Activated T-cell treated with anti-CD3 and anti-CD28 coated beads, Interleukin-2, amount 50 U/mL, for 72 hours (primary cell): ENCODE results near the gene VPS35L. TPM values are rescaled to one million over a fixed set of nuclear protein-coding genes. Genes with fewer than 3 reads are reported as not detected.
A peak's percentile ranks its signal among the peaks of the same experiment; 100 is the strongest.

ENCODE experiments used
- ATAC-seq, 2 donors: fragments of 150-1000 bp; cut with Tn5 transposase; replicated peaks in 1 of 2; 2 replicates each; pipeline ENCODE4 v1.10.0; 2021; ENCODE audit warnings: moderate library complexity in 2 of 2, mild to moderate bottlenecking in 1 of 2
- DNase-seq, 2 donors: peaks; one replicate each; pipeline ENCODE4 v3.0.0; 2021 to 2022; ENCODE audit warnings: mixed read lengths in 1 of 2
- H3K27ac Mint-ChIP-seq: one replicate; pipeline ENCODE4 v1.8.0; 2022; ENCODE audit warnings: mild to moderate bottlenecking, moderate library complexity, mixed read lengths
- H3K27me3 Mint-ChIP-seq: one replicate; pipeline ENCODE4 v1.8.0; 2022; ENCODE audit warnings: low read depth, mixed read lengths
- H3K36me3 Mint-ChIP-seq, 2 donors: one replicate each; pipeline ENCODE4 v1.8.0; 2022; ENCODE audit warnings: mixed read lengths in 2 of 2, mild to moderate bottlenecking in 1 of 2; ENCODE audit not compliant: insufficient read depth in 2 of 2
- H3K4me1 Mint-ChIP-seq: one replicate; pipeline ENCODE4 v1.8.0; 2022; ENCODE audit warnings: low read depth, mixed read lengths
- H3K4me3 Mint-ChIP-seq, 2 donors: one replicate each; pipeline ENCODE4 v1.8.0; 2022; ENCODE audit warnings: mild to moderate bottlenecking in 2 of 2, mixed read lengths in 2 of 2, moderate library complexity in 2 of 2
- H3K9me3 Mint-ChIP-seq, 2 donors: one replicate each; pipeline ENCODE4 v1.8.0; 2022; ENCODE audit warnings: mixed read lengths in 2 of 2
- total RNA-seq, 2 donors: library from RNA; stranded (reverse); gene quantifications; one replicate each; pipeline ENCODE4 v1.2.3, GENCODE V29; 2022

Gene VPS35L
- total RNA-seq, 2 donors from 2014 or later, result 46.5 to 57.8 TPM

DNA sequence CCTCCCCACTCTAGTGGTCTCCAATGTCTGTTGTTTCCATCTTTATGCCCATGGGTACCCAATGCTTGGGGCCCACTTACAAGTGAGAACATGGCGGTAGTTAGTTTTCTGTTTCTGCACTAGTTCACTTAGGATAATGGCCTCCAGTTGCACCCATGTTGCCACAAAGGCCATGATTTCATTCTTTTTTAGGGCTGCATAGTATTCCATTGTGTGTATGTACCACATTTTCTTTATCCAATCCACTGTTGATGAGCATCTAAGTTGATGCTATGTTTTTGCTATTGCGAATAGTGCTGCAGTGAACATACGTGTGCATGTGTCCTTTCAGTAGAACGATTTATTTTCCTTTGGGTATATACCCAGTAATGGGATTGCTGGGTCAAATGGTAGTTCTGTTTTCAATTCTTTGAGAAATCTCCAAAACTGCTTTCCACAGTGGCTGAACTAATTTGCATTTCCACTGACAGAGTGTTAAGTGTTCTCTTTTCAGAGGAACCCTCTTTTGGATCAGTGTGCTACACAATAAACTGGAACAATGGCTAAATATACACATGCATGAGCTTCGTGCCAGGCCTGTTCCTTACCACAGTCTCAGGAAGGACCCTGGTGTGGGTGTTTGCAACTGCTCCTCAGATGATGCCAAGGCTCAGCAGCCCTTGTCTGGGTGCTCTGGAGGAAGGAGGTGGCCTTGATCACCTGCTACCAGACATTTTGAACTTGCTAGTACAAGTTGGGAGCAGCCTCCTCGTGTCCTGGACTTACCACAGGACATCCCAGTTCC, 128.1 kb downstream of the VPS35L start:
- H3K4me3 Mint-ChIP-seq, result no peak overlapping the region
- H3K36me3 Mint-ChIP-seq, result peaks cover 12 to 20% of the 10 kb centered on the region in 2 donors
- ATAC-seq (no peak), DNase-seq (no peak)
- no peak overlapping the region for H3K27ac Mint-ChIP-seq
- no peaks in the 10 kb centered on the region for H3K27me3 Mint-ChIP-seq
- H3K9me3 Mint-ChIP-seq, result peaks cover 0 to 6% of the 10 kb centered on the region in 2 donors
- H3K4me1 Mint-ChIP-seq, result no peaks in the 10 kb centered on the region

DNA sequence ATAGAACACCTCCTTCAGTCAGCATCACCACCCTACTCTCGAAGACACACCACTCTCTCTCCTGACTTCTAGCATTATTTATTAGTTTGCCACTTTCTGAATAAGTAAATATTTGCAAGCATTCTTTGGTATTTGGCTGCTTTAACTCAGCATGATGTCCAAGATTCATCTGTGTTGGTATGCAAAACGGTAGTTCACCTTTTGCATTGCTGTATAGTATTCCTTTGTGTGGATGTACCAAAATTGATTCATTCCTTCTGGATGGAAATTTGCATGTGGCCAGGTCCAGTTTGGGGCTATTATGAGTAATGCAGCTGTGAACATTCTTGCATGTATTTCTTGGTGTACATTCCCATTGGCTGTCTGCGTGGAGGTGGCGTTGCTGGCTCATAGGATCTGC, 129.7 kb downstream of the VPS35L start:
- Mint-ChIP-seq H3K36me3 (peaks cover 12 to 20% of the 10 kb centered on the region in 2 donors), H3K4me1 (peaks cover 10% of the 10 kb centered on the region), H3K4me3 (no peak overlapping the region), H3K27me3 (no peaks in the 10 kb centered on the region), H3K27ac (no peak overlapping the region), H3K9me3 (peaks cover 0 to 6% of the 10 kb centered on the region in 2 donors)
- ATAC-seq, result no peak
- DNase-seq, result no peak

DNA sequence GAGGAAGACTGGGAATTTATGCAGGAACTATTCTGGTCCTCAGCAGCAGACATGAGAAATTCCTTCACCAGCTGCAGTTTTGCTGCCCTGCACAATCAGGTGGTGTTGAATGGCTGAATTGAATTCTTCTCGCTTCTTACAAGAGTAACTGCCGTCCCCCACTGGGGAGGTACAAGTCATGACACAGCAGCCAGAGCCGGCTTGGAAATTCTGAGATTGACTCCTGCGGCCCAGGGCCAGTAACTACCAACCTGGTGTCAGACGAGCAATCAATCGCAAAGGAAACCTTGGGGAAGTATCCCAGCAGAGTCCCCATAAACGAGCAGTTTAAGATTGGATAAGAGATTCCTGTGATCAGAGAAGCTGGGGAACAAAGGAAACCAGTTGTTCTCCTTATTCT, 131.8 kb downstream of the VPS35L start:
- Mint-ChIP-seq H3K4me1 (peaks cover 19% of the 10 kb centered on the region), H3K9me3 (peaks cover 0 to 6% of the 10 kb centered on the region in 2 donors), H3K4me3 (no peak overlapping the region), H3K27me3 (no peaks in the 10 kb centered on the region), H3K36me3 (peaks cover 12 to 22% of the 10 kb centered on the region in 2 donors), H3K27ac (no peak overlapping the region)
- ATAC-seq (no peak), DNase-seq (no peak)

DNA sequence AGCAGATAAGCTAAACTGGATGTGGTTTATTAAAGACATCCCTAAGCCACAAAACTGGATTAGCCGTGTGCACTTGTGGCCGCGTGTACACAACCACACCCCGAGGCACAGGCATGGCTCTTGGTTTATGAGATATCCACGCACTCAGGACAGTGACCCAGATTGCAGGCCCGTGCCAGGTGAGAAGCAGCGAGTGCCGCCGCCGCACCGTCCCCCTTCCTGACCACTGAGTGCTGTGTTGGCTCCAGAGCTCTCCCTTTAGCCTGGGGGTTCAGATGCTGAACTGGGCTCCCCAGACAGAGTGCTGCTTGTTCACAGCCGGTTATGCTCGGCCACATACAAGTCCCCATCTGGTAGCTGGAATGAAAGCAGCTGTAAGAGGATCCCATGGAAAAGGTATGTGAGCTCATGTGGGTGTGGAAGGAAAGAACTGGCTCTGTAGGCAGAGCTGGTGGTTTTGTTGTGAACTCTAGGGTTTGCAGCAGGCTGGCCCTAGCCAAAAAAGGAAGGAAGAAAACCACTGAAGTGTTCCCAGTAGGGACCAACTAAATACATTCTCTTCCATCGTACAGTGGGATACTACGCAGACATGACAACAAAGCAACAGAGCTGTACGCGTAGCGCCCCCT, 133.0 kb downstream of the VPS35L start:
- peaks cover 8 to 19% of the 10 kb centered on the region in 2 donors for H3K36me3 Mint-ChIP-seq
- ATAC-seq (no peak), DNase-seq (no peak)
- peak overlapping the region; percentile 60 for H3K27ac Mint-ChIP-seq
- H3K9me3 Mint-ChIP-seq, result peaks cover 0 to 3% of the 10 kb centered on the region in 2 donors
- H3K27me3 Mint-ChIP-seq, result no peaks in the 10 kb centered on the region
- H3K4me1 Mint-ChIP-seq, result peaks cover 19% of the 10 kb centered on the region
- no peak overlapping the region for H3K4me3 Mint-ChIP-seq

DNA sequence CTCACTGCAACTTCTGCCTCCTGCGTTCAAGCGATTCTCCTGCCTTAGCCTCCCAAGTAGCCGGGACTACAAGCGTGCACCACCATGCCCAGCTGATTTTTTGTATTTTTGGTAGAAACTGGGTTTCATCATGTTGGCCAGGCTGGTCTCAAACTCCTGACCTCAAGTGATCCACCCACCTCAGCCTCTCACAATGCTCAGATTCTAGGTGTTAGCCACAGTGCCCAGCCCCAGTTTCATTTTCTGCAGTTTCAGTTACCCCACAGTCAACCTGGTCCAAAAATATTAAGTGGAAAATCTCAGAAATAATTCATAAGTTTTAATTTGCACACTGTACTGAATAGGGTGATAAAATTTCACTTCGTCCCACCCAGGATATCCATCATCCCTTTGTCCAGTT, 133.8 kb downstream of the VPS35L start:
- ATAC-seq (no peak), DNase-seq (no peak)
- Mint-ChIP-seq H3K27ac (no peak overlapping the region), H3K36me3 (peaks cover 5 to 15% of the 10 kb centered on the region in 2 donors), H3K9me3 (peaks cover 0 to 2% of the 10 kb centered on the region in 2 donors), H3K4me3 (no peak overlapping the region), H3K4me1 (peaks cover 19% of the 10 kb centered on the region), H3K27me3 (no peaks in the 10 kb centered on the region)

DNA sequence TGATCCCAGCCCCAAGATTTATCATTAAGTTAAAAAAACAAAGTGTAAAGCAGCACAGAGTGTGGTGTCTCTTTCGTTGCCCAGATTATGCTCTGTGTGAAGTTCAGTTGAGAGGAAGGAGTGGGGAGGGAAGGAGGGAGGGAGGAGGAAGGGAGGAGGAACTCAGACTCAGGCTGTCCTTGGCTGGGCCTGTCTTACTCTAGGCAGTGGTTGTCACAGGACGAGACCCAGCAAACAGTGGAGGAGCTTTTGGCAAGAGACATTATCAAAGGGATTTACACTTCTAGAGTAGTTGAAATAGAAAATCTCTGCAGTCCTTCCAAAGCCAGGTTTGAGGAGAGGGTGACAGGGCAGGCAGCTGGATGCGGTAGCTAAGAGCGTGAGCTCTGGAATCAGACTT, 134.7 kb downstream of the VPS35L start:
- DNase-seq (no peak), ATAC-seq (no peak)
- H3K36me3 Mint-ChIP-seq, result peaks cover 4 to 10% of the 10 kb centered on the region in 2 donors
- no peaks in the 10 kb centered on the region for H3K27me3 Mint-ChIP-seq
- H3K27ac Mint-ChIP-seq, result no peak overlapping the region
- H3K9me3 Mint-ChIP-seq, result peaks cover 0 to 2% of the 10 kb centered on the region in 2 donors
- H3K4me3 Mint-ChIP-seq, result no peak overlapping the region
- H3K4me1 Mint-ChIP-seq, result peaks cover 19% of the 10 kb centered on the region

DNA sequence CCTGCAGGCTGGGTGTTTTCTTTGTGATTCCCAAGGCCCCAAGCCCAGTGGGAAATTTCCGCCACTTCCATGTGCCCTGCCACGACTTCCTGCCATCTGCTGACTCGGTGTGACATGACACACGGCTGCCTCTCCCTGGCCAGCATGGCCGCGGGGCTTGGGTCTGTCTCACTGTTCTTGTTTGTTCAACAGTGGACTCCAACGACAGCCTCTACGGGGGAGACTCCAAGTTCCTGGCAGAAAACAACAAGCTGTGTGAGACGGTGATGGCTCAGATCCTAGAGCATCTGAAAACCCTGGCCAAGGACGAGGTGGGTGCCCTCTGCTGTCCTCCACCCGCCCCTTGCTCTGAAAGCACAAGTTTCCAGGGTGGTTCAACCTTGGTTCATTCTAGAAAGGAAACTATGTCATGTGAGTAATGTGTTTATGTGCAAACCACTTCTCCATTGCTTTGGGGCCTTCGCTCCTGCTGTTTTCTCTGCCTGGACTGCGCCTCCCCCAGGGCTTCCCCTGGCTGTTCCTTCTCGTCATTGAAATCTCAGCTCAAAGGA, 135.7 kb downstream of the VPS35L start:
- Mint-ChIP-seq H3K4me1 (peaks cover 23% of the 10 kb centered on the region), H3K27ac (no peak overlapping the region), H3K4me3 (no peak overlapping the region), H3K9me3 (no peaks in the 10 kb centered on the region), H3K36me3 (peaks cover 0 to 3% of the 10 kb centered on the region in 2 donors), H3K27me3 (no peaks in the 10 kb centered on the region)
- DNase-seq (no peak), ATAC-seq (no peak)

DNA sequence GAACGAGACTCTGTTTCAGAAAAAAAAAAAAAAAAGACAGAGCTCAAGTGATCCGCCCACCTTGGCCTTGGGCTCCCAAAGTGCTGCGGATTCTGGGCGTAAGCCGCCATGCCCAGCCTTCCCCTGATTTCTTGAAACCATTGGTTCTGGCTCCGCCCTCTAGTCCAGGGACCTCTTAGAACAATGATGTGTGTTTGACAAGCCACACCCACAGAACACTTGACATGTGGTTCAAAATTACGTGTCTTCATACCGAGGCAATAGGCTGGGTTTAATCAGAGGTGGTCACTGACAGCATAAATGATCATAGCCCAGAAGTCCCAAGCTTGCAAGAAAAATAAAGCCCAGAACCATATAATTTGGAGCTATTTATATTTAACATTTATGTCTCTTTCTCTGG, 139.5 kb downstream of the VPS35L start:
- H3K36me3 Mint-ChIP-seq, result peaks cover under 1 to 10% of the 10 kb centered on the region in 2 donors
- H3K4me3 Mint-ChIP-seq, result no peak overlapping the region
- no peak overlapping the region for H3K27ac Mint-ChIP-seq
- ATAC-seq (no peak), DNase-seq (no peak)
- H3K27me3 Mint-ChIP-seq, result no peaks in the 10 kb centered on the region
- no peaks in the 10 kb centered on the region for H3K9me3 Mint-ChIP-seq
- peaks cover 47% of the 10 kb centered on the region for H3K4me1 Mint-ChIP-seq

DNA sequence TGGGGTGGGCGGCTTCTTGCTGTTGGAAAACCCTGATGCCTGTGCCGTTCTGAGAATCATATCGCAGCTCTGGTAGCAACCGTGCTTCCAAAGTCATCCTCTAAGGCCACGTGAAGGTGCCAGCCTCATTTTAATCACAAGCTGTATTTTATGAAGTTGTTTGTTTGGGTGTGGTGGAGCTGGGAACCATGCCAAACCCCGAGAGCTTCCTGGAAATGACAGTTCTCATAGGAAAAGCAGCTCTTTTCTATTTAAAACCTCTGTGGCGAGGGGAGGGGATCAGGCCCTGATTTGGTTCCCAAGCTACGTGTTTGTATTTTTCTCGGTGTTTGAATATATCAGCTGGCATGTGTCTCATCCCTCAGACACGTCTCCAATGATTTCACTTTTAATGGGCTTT, 140.8 kb downstream of the VPS35L start:
- peak; percentile 31 to 51 for DNase-seq
- peaks cover 3 to 10% of the 10 kb centered on the region in 2 donors for H3K36me3 Mint-ChIP-seq
- peak overlapping the region in 1 of 2 donors; percentile 58 for H3K4me3 Mint-ChIP-seq

DNA sequence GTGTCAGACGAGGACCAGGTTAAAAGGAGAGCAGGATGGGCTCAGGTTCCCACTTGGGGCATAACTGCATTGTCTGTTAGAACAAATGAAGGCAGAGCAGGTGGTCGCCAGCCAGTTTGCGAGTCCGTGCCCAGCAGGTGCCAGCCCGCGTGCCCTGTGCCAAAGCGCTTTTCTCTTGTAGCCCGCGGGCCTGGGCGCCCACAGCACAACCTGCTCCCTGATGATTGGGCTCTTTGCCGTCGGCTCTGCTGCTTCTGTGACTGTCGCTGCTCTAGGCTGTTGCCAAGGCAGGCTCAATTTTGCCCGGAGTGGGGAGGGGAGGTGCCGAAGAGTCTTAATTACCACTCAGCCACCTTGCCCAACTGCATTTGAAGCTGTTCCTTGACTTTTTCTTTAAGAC, 141.5 kb downstream of the VPS35L start:
- peak overlapping the region; percentile 46 for H3K27ac Mint-ChIP-seq

More for the DNA sequence above, 140.8 kb downstream of the VPS35L start:
- H3K9me3 Mint-ChIP-seq, result no peaks in the 10 kb centered on the region
- no peaks in the 10 kb centered on the region for H3K27me3 Mint-ChIP-seq
- H3K27ac Mint-ChIP-seq, result peak overlapping the region; percentile 40
- ATAC-seq, result peak; percentile 30 to 37
- H3K4me1 Mint-ChIP-seq, result peaks cover 55% of the 10 kb centered on the region

DNA sequence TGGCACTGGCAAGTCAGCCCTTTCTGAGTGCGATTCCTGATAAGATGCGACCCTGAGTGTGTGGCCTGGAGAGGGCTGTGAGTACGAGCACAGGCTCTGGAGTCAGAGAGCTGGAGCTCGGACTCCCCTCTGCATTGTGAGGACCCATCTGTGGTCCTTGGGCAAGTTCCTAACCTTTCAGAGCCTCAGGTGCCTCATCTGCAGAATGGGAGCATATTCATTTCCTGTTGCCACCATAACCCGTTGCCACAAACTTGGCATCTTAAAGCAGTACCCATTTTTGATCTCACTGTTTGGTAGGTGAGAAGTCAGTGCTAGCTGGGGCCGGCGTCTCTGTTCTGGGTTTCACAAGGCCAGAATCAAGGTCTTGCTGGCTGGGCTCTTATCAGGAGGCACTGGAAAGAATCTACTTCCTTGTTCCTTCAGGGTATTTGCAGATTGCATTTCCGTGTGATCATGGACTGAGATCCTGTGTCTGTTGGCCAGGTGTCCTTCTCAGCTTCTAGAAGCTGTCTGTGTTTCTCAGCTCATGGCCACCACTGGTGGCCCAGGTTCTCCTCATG, 142.3 kb downstream of the VPS35L start:
- H3K4me1 Mint-ChIP-seq, result peaks cover 55% of the 10 kb centered on the region
- no peak overlapping the region for H3K4me3 Mint-ChIP-seq
- ATAC-seq (no peak), DNase-seq (no peak)
- peaks cover 4 to 6% of the 10 kb centered on the region in 2 donors for H3K36me3 Mint-ChIP-seq
- H3K9me3 Mint-ChIP-seq, result no peaks in the 10 kb centered on the region
- H3K27me3 Mint-ChIP-seq, result no peaks in the 10 kb centered on the region
- H3K27ac Mint-ChIP-seq, result no peak overlapping the region

More for the DNA sequence above, 141.5 kb downstream of the VPS35L start:
- DNase-seq, result no peak
- no peaks in the 10 kb centered on the region for H3K9me3 Mint-ChIP-seq
- H3K27me3 Mint-ChIP-seq, result no peaks in the 10 kb centered on the region
- peaks cover 55% of the 10 kb centered on the region for H3K4me1 Mint-ChIP-seq
- H3K4me3 Mint-ChIP-seq, result no peak overlapping the region
- H3K36me3 Mint-ChIP-seq, result peaks cover 4 to 8% of the 10 kb centered on the region in 2 donors
- ATAC-seq, result no peak

DNA sequence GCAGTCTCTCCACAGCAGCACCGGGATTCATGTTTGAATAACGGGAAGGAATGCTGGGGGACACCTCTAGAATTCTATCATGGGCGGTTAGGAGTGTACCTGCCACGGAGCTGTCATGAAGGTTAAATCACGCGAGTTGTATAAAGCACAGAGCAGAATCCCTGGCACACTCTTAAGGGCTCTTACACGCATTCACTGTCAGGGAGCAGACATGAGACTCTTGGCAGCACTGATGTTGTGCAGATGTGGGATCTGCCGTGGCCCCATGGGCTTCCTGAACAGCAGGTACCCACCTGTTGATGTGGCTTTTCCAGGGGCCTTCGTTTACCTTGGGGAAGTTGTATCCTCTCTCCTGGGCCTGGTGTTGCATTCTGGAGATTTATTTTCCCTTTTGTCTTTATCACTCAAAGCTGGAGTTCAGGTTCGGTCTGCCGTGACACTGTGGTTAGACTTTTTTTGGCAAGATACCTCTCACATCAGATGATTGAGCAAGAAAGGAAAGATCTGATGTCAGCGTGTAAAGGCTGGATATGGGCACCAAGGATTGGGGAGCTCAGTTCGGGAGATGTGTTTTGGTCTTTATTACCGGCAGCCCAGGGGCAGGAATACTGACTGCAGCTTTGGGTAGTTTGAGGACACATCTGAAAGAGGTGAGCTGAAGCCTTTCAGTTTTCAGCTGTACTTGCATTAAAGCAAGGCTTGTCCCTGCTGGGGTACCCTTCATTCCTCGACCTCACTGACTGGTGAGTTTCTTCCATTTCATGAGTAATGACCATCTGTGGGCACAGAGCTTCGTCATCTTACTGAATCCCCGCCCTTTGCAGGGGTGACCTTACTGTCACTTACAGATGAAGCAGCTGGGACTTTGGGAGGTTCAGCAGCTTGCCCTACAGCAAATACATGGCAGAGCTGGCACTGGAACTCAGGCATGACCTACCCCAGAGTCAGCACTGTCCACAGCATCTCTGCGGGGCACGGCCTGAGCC, 143.3 kb downstream of the VPS35L start:
- Mint-ChIP-seq H3K27me3 (no peaks in the 10 kb centered on the region), H3K4me1 (peaks cover 55% of the 10 kb centered on the region)
- DNase-seq, result peak in 1 of 2 donors; percentile 20

More for the DNA sequence above, 143.3 kb downstream of the VPS35L start:
- Mint-ChIP-seq H3K9me3 (no peaks in the 10 kb centered on the region), H3K27ac (peak overlapping the region; percentile 72), H3K4me3 (peak overlapping the region; percentile 33 to 48), H3K36me3 (peaks cover 4 to 6% of the 10 kb centered on the region in 2 donors)
- peak; percentile 66 to 73 for ATAC-seq
